Esophagus muscularis mucosa (tissue), 3 donors: ENCODE measurements around the gene RFFL.

Experiments used
- POLR2A ChIP-seq: fragments of 450-650 bp; IDR thresholded peaks from one replicate; pipeline ENCODE4 v1.6.1; 2017; ENCODE audit warnings: antibody characterized with exemption, moderate library complexity, mild to moderate bottlenecking, low read depth
- POLR2AphosphoS5 ChIP-seq, 2 donors: sonication (generic); formaldehyde crosslinking; IDR thresholded peaks; one replicate each; pipeline ENCODE4 v1.6.1; 2017; ENCODE audit warnings: antibody characterized with exemption in 2 of 2
- TF ChIP-seq, protein P1 (sequence below), 3 experiments: fragments of 200-600 bp in 2 of 3; fragments of 450-650 bp in 1 of 3; sonication (generic) in 2 of 3; IDR thresholded peaks; one replicate each; pipeline ENCODE4 v1.5.1; 2017 to 2019; ENCODE audit warnings: antibody characterized with exemption in 3 of 3, mild to moderate bottlenecking in 2 of 3, moderate library complexity in 1 of 3

DNA sequence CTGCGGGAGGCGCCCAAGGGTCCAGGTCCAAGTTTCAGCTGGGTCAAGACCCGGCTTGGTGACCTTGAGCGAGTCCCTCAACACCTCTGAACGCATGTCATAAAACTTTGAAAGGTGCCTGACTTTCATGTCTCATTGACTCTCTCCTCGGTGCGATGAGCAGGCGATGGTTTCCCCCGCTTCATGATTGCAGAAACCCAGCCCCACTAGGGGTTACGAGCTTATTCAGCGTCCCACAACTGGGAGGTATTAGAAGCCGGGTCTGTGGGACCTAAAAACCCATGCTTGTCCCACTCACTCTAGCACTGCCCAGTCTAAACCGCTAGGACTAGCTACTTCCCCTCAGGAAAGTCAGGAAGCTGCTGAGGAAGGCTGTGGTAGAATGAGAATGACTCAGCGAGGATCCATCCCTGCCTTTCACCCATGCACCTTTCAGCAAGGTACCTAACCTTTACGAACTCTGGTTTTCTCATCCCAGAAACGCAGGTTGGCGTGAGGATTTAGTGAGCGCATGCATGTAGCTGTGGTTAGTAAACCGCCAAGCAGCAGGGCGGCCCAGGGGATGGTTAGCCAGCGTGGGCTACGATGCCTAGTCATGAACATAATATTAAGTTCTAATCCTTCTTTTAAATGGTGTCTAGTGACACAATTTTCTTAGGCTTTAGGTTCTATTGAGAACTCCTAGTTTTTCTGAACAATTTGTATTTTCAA is 26.2 kb upstream of the RFFL start:
- TF ChIP-seq, protein P1, sequence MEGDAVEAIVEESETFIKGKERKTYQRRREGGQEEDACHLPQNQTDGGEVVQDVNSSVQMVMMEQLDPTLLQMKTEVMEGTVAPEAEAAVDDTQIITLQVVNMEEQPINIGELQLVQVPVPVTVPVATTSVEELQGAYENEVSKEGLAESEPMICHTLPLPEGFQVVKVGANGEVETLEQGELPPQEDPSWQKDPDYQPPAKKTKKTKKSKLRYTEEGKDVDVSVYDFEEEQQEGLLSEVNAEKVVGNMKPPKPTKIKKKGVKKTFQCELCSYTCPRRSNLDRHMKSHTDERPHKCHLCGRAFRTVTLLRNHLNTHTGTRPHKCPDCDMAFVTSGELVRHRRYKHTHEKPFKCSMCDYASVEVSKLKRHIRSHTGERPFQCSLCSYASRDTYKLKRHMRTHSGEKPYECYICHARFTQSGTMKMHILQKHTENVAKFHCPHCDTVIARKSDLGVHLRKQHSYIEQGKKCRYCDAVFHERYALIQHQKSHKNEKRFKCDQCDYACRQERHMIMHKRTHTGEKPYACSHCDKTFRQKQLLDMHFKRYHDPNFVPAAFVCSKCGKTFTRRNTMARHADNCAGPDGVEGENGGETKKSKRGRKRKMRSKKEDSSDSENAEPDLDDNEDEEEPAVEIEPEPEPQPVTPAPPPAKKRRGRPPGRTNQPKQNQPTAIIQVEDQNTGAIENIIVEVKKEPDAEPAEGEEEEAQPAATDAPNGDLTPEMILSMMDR (IDR thresholded peaks at IDR 0.05), result peak in 1 of 3 experiments; percentile 17
- TF ChIP-seq POLR2A, result no peak
- no peak for TF ChIP-seq POLR2AphosphoS5 (IDR thresholded peaks at IDR 0.05)
